Peyer's patch (tissue), 4 donors: ENCODE measurements around the gene SCAF1.

Source experiments
- CTCF ChIP-seq, 6 experiments: fragments of 450-650 bp in 4 of 6; fragments of 200-600 bp in 2 of 6; sonication (generic) in 1 of 6; IDR thresholded peaks; one replicate each; pipeline ENCODE4 v1.5.1; 2017 to 2019; ENCODE audit warnings: antibody characterized with exemption in 6 of 6, mild to moderate bottlenecking in 3 of 6, moderate library complexity in 1 of 6
- POLR2A ChIP-seq, 2 donors: fragments of 450-650 bp; IDR thresholded peaks; one replicate each; pipeline ENCODE4 v1.5.1; 2017; ENCODE audit warnings: antibody characterized with exemption in 2 of 2, mild to moderate bottlenecking in 2 of 2, moderate library complexity in 2 of 2

- TF ChIP-seq CTCF (IDR thresholded peaks at IDR 0.05) (no peak), POLR2A (IDR thresholded peaks at IDR 0.05) (no peak)
Observed at GRCh38 chr19:49651820-49652550, 10.0 kb downstream of the SCAF1 start.
